ENCODE results near the gene MAP7D3. TPM values are rescaled to one million over a fixed set of nuclear protein-coding genes. Genes with fewer than 3 reads are reported as not detected.

The MAP7D3 gene
- total and polyA plus RNA-seq, 2 of the 8 experiments (the other 6 are each of a cell fraction or from before 2014, with no cell fraction given) = 4.8 to 19.6 TPM

DNA sequence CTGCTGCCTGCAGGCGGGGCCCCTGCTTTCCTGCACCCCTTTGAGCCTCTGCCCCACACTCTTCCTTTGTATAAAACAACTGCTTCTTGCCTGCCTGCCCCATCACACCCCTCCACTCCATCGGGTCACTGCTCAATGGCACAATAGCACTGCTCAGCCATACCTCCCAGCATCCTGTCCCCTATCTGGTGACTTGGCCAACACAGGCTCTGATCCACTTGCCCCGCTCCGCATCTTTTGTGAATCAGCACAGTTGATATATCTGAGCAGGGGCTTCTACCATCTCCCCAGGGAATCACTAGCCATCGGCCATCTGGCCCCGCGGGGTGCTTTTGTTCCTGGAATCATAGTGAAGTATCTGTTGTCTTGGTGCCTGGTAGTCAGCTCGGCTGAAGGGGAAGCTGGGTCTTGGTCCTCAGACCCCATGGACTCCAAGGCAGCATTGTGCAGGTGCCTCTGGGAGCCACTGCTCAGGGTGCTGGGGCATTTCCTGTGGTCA lies 45.3 kb downstream of the MAP7D3 start:
- Histone ChIP-seq H2AK5ac (ENCODE audit: low read depth, low read length) (no peak overlapping the region), H3K4me3 (ENCODE audit: extremely low read depth in 1 of 4, insufficient read depth in 2 of 4, low read depth in 3 of 4, low read length in 4 of 4) (no peak overlapping the region), H3K56ac (replicated peaks; ENCODE audit: insufficient read length, low read depth, low read length) (no peak overlapping the region), H4K8ac (ENCODE audit: extremely low read depth, insufficient read depth, low read length) (no peak overlapping the region), H3K27ac (ENCODE audit: low read depth, low read length) (no peak overlapping the region), H3K79me1 (ENCODE audit: low read depth, low read length) (no peaks in the 10 kb centered on the region), H2BK5ac (ENCODE audit: low read depth, low read length) (no peak overlapping the region), H2AFZ (ENCODE audit: low read length) (no peak overlapping the region), H2BK12ac (ENCODE audit: low read depth, low read length) (no peak overlapping the region), H3K9ac (replicated peaks in 1 of 4; ENCODE audit: extremely low read depth in 1 of 4, low read depth in 3 of 4, low read length in 3 of 4) (no peak overlapping the region), H4K20me1 (replicated peaks in 1 of 2; ENCODE audit: control insufficient read depth in 1 of 2, insufficient read depth in 2 of 2, low read length in 2 of 2) (peaks cover 0 to 2% of the 10 kb centered on the region in 2 experiments), H3K79me2 (ENCODE audit: control insufficient read depth in 1 of 2, insufficient read depth in 2 of 2, low read length in 2 of 2) (no peaks in the 10 kb centered on the region), H3K27me3 (replicated peaks in 1 of 4; ENCODE audit: control insufficient read depth in 3 of 4, extremely low read depth in 1 of 4, insufficient read depth in 3 of 4, low read length in 3 of 4) (no peaks in the 10 kb centered on the region), H3K23me2 (ENCODE audit: low read depth, low read length) (no peaks in the 10 kb centered on the region), H2BK15ac (ENCODE audit: low read length) (no peak overlapping the region), H2BK20ac (ENCODE audit: low read length) (no peak overlapping the region), H3K23ac (ENCODE audit: insufficient read length) (no peak overlapping the region), H3K4ac (replicated peaks; ENCODE audit: insufficient read length, low read depth, low read length) (no peak overlapping the region), H3K4me2 (ENCODE audit: insufficient read depth in 1 of 2, low read depth in 2 of 2, low read length in 2 of 2) (no peak overlapping the region), H2BK120ac (replicated peaks; ENCODE audit: low read depth, low read length) (no peak overlapping the region), H3K4me1 (replicated peaks in 1 of 4; ENCODE audit: control insufficient read depth in 3 of 4, insufficient read depth in 4 of 4, low read length in 3 of 4) (peaks cover 0 to 5% (median 3%) of the 10 kb centered on the region in 4 experiments; a peak in 2 of 7 replicates), H3K36me3 (ENCODE audit: control insufficient read depth in 2 of 4, insufficient read depth in 4 of 4, low read length in 3 of 4) (peaks cover 0 to 18% (median 0%) of the 10 kb centered on the region in 4 experiments; a peak in 3 of 8 replicates), H3K18ac (ENCODE audit: extremely low read depth, low read length) (no peak overlapping the region), H3K9me3 (ENCODE audit: insufficient read depth in 2 of 2, low read depth in 1 of 2, low read length in 1 of 2) (no peaks in the 10 kb centered on the region), H4K5ac (ENCODE audit: insufficient read length, low read depth, low read length) (no peak overlapping the region), H4K91ac (replicated peaks; ENCODE audit: insufficient read length, low read length) (no peak overlapping the region), H3K14ac (ENCODE audit: insufficient read length) (no peak overlapping the region)
- FAIRE-seq (no peak), DNase-seq (ENCODE audit: low read depth in 1 of 2, low spot score in 2 of 2) (no peak)
- CTCF ChIA-PET (ENCODE audit: partially characterized antibody) = interaction anchor here (0.7 to 1.7 kb wide), 4 partner anchors 10 to 191 kb away, joined by 3 to 10 read pairs (median 3); no protein-coding TSS in a partner anchor
- TF ChIP-seq YY1 (IDR thresholded peaks at IDR 0.05; ENCODE audit: low read depth, low read length) (no peak), SIRT6 (IDR thresholded peaks at IDR 0.05; ENCODE audit: low read length) (no peak), NANOG (IDR thresholded peaks at IDR 0.05; ENCODE audit: insufficient read depth, low read depth, low read length, poor library complexity, severe bottlenecking) (peak; percentile 41)
- POLR2A ChIA-PET (ENCODE audit: partially characterized antibody) = no interaction called here
- 66% methylated on average over 6 of the region's 8 CpGs; no CpG with 5 or more reads in 1 of the 2 experiments for WGBS, 2 experiments (ENCODE audit: extremely low coverage in 1 of 2, insufficient coverage in 1 of 2, insufficient read length in 1 of 2, insufficient replicate concordance in 2 of 2, low coverage in 1 of 2, low lambda C conversion rate in 2 of 2, missing lambda C conversion rate in 1 of 2)
